H1 (cell line): ENCODE measurements around the gene TCP11.

Experiments
- EP300 ChIP-seq, 2 experiments: IDR thresholded peaks; 1 replicate in 1 of 2; 2 replicates in 1 of 2; pipeline ENCODE4 v1.6.1; 2011 to 2012; ENCODE audit warnings: low read depth in 2 of 2, low read length in 2 of 2, mild to moderate bottlenecking in 2 of 2, borderline replicate concordance in 1 of 2, inconsistent platforms in 1 of 2, moderate library complexity in 1 of 2
- HDAC6 ChIP-seq: IDR thresholded peaks from one replicate; pipeline ENCODE4 v1.7.1; 2012; ENCODE audit warnings: low read depth, mild to moderate bottlenecking, inconsistent platforms, low read length, moderate library complexity

GRCh38 chr6:35147486-35147885 lies 6.3 kb upstream of the TCP11 start:
- TF ChIP-seq EP300 (IDR thresholded peaks at IDR 0.05; ENCODE audit: borderline replicate concordance in 1 of 2, low read depth in 2 of 2, low read length in 2 of 2) (no peak), HDAC6 (no peak)
